Astrocyte (in vitro differentiated cells and primary cell): ENCODE measurements around the gene FRMD4B. TPM values are rescaled to one million over a fixed set of nuclear protein-coding genes. Genes with fewer than 3 reads are reported as not detected.

Experiments used
- DNase-seq: peaks from one replicate; pipeline ENCODE4 v3.0.0-alpha.2; 2010; ENCODE audit warnings: low read depth
- FAIRE-seq: peaks from 2 replicates; lab custom pipeline; 2011; peaks lifted over from hg19 to GRCh38; lab: Jason Lieb, UNC
- H2AFZ ChIP-seq: 2 replicates; pipeline ENCODE4 v1.6.0; 2012; ENCODE audit warnings: low read depth, low read length, inconsistent platforms
- H3K27ac ChIP-seq: 2 replicates; pipeline ENCODE4 v1.5.1; 2011; ENCODE audit warnings: low read depth, low read length, inconsistent platforms
- H3K27me3 ChIP-seq: 2 replicates; pipeline ENCODE4 v1.6.0; 2011; ENCODE audit warnings: low read length, inconsistent platforms; ENCODE audit not compliant: insufficient read depth
- H3K36me3 ChIP-seq: 2 replicates; pipeline ENCODE4 v1.5.1; 2011; ENCODE audit warnings: low read length, inconsistent platforms; ENCODE audit not compliant: insufficient read depth
- H3K4me1 ChIP-seq: 2 replicates; pipeline ENCODE4 v1.5.1; 2011; ENCODE audit warnings: low read length, inconsistent platforms; ENCODE audit not compliant: insufficient read depth
- H3K4me2 ChIP-seq: 2 replicates; pipeline ENCODE4 v1.6.0; 2012; ENCODE audit warnings: low read length, inconsistent platforms
- H3K4me3 ChIP-seq: 2 replicates; pipeline ENCODE4 v1.5.1; 2011; ENCODE audit warnings: low read depth, mild to moderate bottlenecking, low read length, inconsistent platforms; ENCODE audit not compliant: insufficient read depth
- H3K79me2 ChIP-seq: 2 replicates; pipeline ENCODE4 v1.6.0; 2012; ENCODE audit warnings: mild to moderate bottlenecking, low read length, inconsistent platforms; ENCODE audit not compliant: insufficient read depth
- H3K9ac ChIP-seq: 2 replicates; pipeline ENCODE4 v1.6.0; 2012; ENCODE audit warnings: mild to moderate bottlenecking, low read length, inconsistent platforms
- H3K9me3 ChIP-seq: 2 replicates; pipeline ENCODE4 v1.5.1; 2012; ENCODE audit warnings: low read depth, mild to moderate bottlenecking, low read length, inconsistent platforms; ENCODE audit not compliant: insufficient read depth
- H4K20me1 ChIP-seq: 2 replicates; pipeline ENCODE4 v1.6.0; 2012; ENCODE audit warnings: low read length, inconsistent platforms; ENCODE audit not compliant: insufficient read depth
- H3K27ac Mint-ChIP-seq: one replicate; pipeline ENCODE4 v1.8.0; 2021; ENCODE audit warnings: mild to moderate bottlenecking, mixed read lengths; ENCODE audit not compliant: unreplicated experiment
- H3K27me3 Mint-ChIP-seq: one replicate; pipeline ENCODE4 v1.8.0; 2021; ENCODE audit warnings: low read depth, mixed read lengths; ENCODE audit not compliant: unreplicated experiment
- H3K36me3 Mint-ChIP-seq: one replicate; pipeline ENCODE4 v1.8.0; 2021; ENCODE audit warnings: low read depth, mixed read lengths; ENCODE audit not compliant: unreplicated experiment
- H3K4me1 Mint-ChIP-seq: one replicate; pipeline ENCODE4 v1.8.0; 2021; ENCODE audit warnings: low read depth, mixed read lengths; ENCODE audit not compliant: unreplicated experiment
- H3K4me3 Mint-ChIP-seq: one replicate; pipeline ENCODE4 v1.8.0; 2021; ENCODE audit warnings: mild to moderate bottlenecking, moderate library complexity, mixed read lengths; ENCODE audit not compliant: unreplicated experiment
- H3K9me3 Mint-ChIP-seq: one replicate; pipeline ENCODE4 v1.8.0; 2021; ENCODE audit warnings: mild to moderate bottlenecking, mixed read lengths; ENCODE audit not compliant: unreplicated experiment
- CTCF ChIP-seq: IDR thresholded peaks from 2 replicates; pipeline ENCODE4 v1.5.1; 2011; ENCODE audit warnings: low read depth, mild to moderate bottlenecking, inconsistent platforms, low read length, moderate library complexity; ENCODE audit not compliant: insufficient read depth
- EZH2 ChIP-seq: IDR thresholded peaks from 2 replicates; pipeline ENCODE4 v1.6.1; 2012; ENCODE audit warnings: mild to moderate bottlenecking, low read length, inconsistent platforms; ENCODE audit not compliant: insufficient read depth
- total RNA-seq: library from RNA; stranded (reverse); gene quantifications from 2 replicates; pipeline ENCODE4 v1.2.1, GENCODE V29; 2021

The FRMD4B gene
- total RNA-seq, 1 donor from 2014 or later, result 9.2 TPM

GRCh38 chr3:69408542-69408941, 22.7 kb upstream of the FRMD4B start:
- peaks cover 11% of the 10 kb centered on the region for H3K4me1 ChIP-seq
- no peaks in the 10 kb centered on the region for H3K27me3 ChIP-seq
- peaks cover 9% of the 10 kb centered on the region for H3K4me1 Mint-ChIP-seq
- H3K36me3 ChIP-seq, result no peaks in the 10 kb centered on the region
- no peak overlapping the region for H2AFZ ChIP-seq
- peaks cover 4% of the 10 kb centered on the region for H3K36me3 Mint-ChIP-seq
- DNase-seq (no peak), FAIRE-seq (no peak)
- H4K20me1 ChIP-seq, result no peaks in the 10 kb centered on the region
- H3K4me3 Mint-ChIP-seq, result no peak overlapping the region
- H3K27me3 Mint-ChIP-seq, result peaks cover 2% of the 10 kb centered on the region
- no peak overlapping the region for H3K4me3 ChIP-seq
- no peak overlapping the region for H3K9ac ChIP-seq
- peaks cover 3% of the 10 kb centered on the region for H3K9me3 Mint-ChIP-seq
- no peak overlapping the region for H3K4me2 ChIP-seq
- H3K79me2 ChIP-seq, result no peaks in the 10 kb centered on the region
- no peak overlapping the region for H3K27ac ChIP-seq
- H3K9me3 ChIP-seq, result no peaks in the 10 kb centered on the region
- TF ChIP-seq CTCF (no peak), EZH2 (no peak)
- no peak overlapping the region for H3K27ac Mint-ChIP-seq

- Mint-ChIP-seq H3K27ac (no peak overlapping the region), H3K4me3 (no peak overlapping the region), H3K4me1 (peaks cover 9% of the 10 kb centered on the region), H3K27me3 (peaks cover 2% of the 10 kb centered on the region), H3K9me3 (peaks cover 3% of the 10 kb centered on the region), H3K36me3 (peaks cover 4% of the 10 kb centered on the region)
- Histone ChIP-seq H3K4me1 (peaks cover 11% of the 10 kb centered on the region), H3K27ac (no peak overlapping the region), H3K79me2 (no peaks in the 10 kb centered on the region), H4K20me1 (no peaks in the 10 kb centered on the region), H3K36me3 (no peaks in the 10 kb centered on the region), H3K9ac (no peak overlapping the region), H3K27me3 (no peaks in the 10 kb centered on the region), H3K4me3 (no peak overlapping the region), H3K4me2 (no peak overlapping the region), H3K9me3 (no peaks in the 10 kb centered on the region), H2AFZ (no peak overlapping the region)
- FAIRE-seq (no peak), DNase-seq (no peak)
- TF ChIP-seq EZH2 (no peak), CTCF (no peak)
These were observed 22.0 kb upstream of the FRMD4B start for GRCh38 chr3:69407908-69408307.

GRCh38 chr3:69406163-69406562, 20.3 kb upstream of the FRMD4B start:
- H2AFZ ChIP-seq, result no peak overlapping the region
- H3K4me1 ChIP-seq, result peaks cover 5% of the 10 kb centered on the region
- H4K20me1 ChIP-seq, result no peaks in the 10 kb centered on the region
- H3K9ac ChIP-seq, result no peak overlapping the region
- no peaks in the 10 kb centered on the region for H3K79me2 ChIP-seq
- Mint-ChIP-seq H3K36me3 (peaks cover 4% of the 10 kb centered on the region), H3K4me3 (no peak overlapping the region), H3K27me3 (peaks cover 2% of the 10 kb centered on the region), H3K9me3 (peaks cover 3% of the 10 kb centered on the region), H3K4me1 (peaks cover under 1% of the 10 kb centered on the region), H3K27ac (no peak overlapping the region)
- H3K27me3 ChIP-seq, result no peaks in the 10 kb centered on the region
- H3K4me3 ChIP-seq, result no peak overlapping the region
- no peak for FAIRE-seq
- H3K9me3 ChIP-seq, result no peaks in the 10 kb centered on the region
- no peaks in the 10 kb centered on the region for H3K36me3 ChIP-seq
- no peak overlapping the region for H3K27ac ChIP-seq
- peak; percentile 35 for DNase-seq
- H3K4me2 ChIP-seq, result no peak overlapping the region
- TF ChIP-seq EZH2, result no peak
- TF ChIP-seq CTCF, result no peak
